K562 (cell line): ENCODE results near the gene LRRC74B. TPM values are rescaled to one million over a fixed set of nuclear protein-coding genes. Genes with fewer than 3 reads are reported as not detected.

Experiments used
- ARID1B ChIP-seq: fragments of 450-650 bp; IDR thresholded peaks from 2 replicates; pipeline ENCODE4 v1.6.1; 2016; ENCODE audit warnings: antibody characterized with exemption, mild to moderate bottlenecking, inconsistent platforms
- BHLHE40 ChIP-seq: IDR thresholded peaks from 2 replicates; pipeline ENCODE4 v1.6.1; 2011; ENCODE audit warnings: low read length, improper control_type of control experiment
- BRCA1 ChIP-seq, 2 experiments: fragments of 450-650 bp in 1 of 2; sonication (generic) in 1 of 2; formaldehyde crosslinking in 1 of 2; IDR thresholded peaks; 2 replicates each; pipeline versions ENCODE4 v1.5.0 to v1.6.1; 2017 to 2020; ENCODE audit warnings: mild to moderate bottlenecking in 1 of 2, missing genetic modification reagents in 1 of 2
- CEBPG ChIP-seq, 3 experiments: fragments of 200-800 bp in 1 of 3; sonication (Bioruptor generic) in 1 of 3; sonication (generic) in 1 of 3; formaldehyde crosslinking in 1 of 3; IDR thresholded peaks in 2 of 3; conservative IDR thresholded peaks in 1 of 3; 2 replicates each; pipeline versions ENCODE4 v1.6.1 to v1.8.0; 2016 to 2022; ENCODE audit warnings: missing compliant biosample characterization in 2 of 3, missing genetic modification characterization in 2 of 3, mild to moderate bottlenecking in 1 of 3, missing genetic modification reagents in 1 of 3
- CGGBP1 ChIP-seq: fragments of 250-450 bp; sonication (Bioruptor Pico); IDR thresholded peaks from 2 replicates; pipeline ENCODE4 v1.9.0; 2021; ENCODE audit warnings: mild to moderate bottlenecking
- FOXP4 ChIP-seq: sonication (generic); formaldehyde crosslinking; IDR thresholded peaks from 2 replicates; pipeline ENCODE4 v1.8.0; 2022; ENCODE audit warnings: mild to moderate bottlenecking, missing genetic modification reagents, borderline replicate concordance
- KHSRP ChIP-seq: fragments of 450-650 bp; IDR thresholded peaks from 2 replicates; pipeline ENCODE4 v1.6.1; 2017
- MEF2A ChIP-seq: IDR thresholded peaks from 2 replicates; pipeline ENCODE4 v1.6.1; 2011; ENCODE audit warnings: low read depth, mild to moderate bottlenecking, low read length, moderate library complexity; ENCODE audit not compliant: control insufficient read depth
- NFYB ChIP-seq: IDR thresholded peaks from 2 replicates; pipeline ENCODE4 v1.6.1; 2011; ENCODE audit warnings: mild to moderate bottlenecking, moderate library complexity; ENCODE audit not compliant: insufficient read length; ENCODE audit errors: extremely low read depth
- NR2F6 ChIP-seq: fragments of 450-650 bp; formaldehyde crosslinking; IDR thresholded peaks from 2 replicates; pipeline ENCODE4 v1.4.0; 2020; ENCODE audit warnings: mild to moderate bottlenecking
- OTX1 ChIP-seq: fragments of 450-650 bp; formaldehyde crosslinking; IDR thresholded peaks from 2 replicates; pipeline ENCODE4 v1.4.0; 2022; ENCODE audit warnings: mild to moderate bottlenecking
- TAL1 ChIP-seq: fragments of 450-650 bp; IDR thresholded peaks from 2 replicates; pipeline ENCODE4 v1.6.1; 2016; ENCODE audit warnings: mild to moderate bottlenecking
- TCF7 ChIP-seq: sonication (generic); IDR thresholded peaks from 2 replicates; pipeline ENCODE4 v1.6.1; 2016; ENCODE audit warnings: antibody characterized with exemption, borderline replicate concordance
- TEAD1 ChIP-seq, 2 experiments: fragments of 450-650 bp in 1 of 2; sonication (generic) in 1 of 2; formaldehyde crosslinking; IDR thresholded peaks; 2 replicates each; pipeline versions ENCODE4 v1.4.0 to v1.8.0; 2020 to 2022; ENCODE audit warnings: mild to moderate bottlenecking in 2 of 2, missing genetic modification reagents in 1 of 2
- ZBED1 ChIP-seq: IDR thresholded peaks from 2 replicates; pipeline ENCODE4 v1.6.1; 2014
- ZBTB12 ChIP-seq: fragments of 250-450 bp; sonication (Bioruptor Pico); IDR thresholded peaks from 2 replicates; pipeline ENCODE4 v1.4.0; 2020
- polyA plus RNA-seq, 8 experiments: library from polyadenylated mRNA; depleted of rRNA in 4 of 8; stranded (reverse) in 5 of 8; unstranded in 3 of 8; fragments of >200 nt; fragmentation: Nextera tagmentation in 2 of 8; fragmentation: Illumina TruSeq in 1 of 8; extraction: Ambion mirVana in 2 of 8; extraction: Trizol in 1 of 8; gene quantifications; 2 replicates each; pipeline versions ENCODE4 v1.2.1 to v1.2.3, GENCODE V29; 2011 to 2014; ENCODE audit warnings: inconsistent platforms in 1 of 8, missing spikeins in 1 of 8
- total RNA-seq, 7 experiments: library from RNA; depleted of rRNA in 6 of 7; stranded (reverse); fragments of >200 nt in 6 of 7; fragmentation: Illumina TruSeq in 2 of 7; extraction: Trizol in 2 of 7; gene quantifications; 2 replicates each; pipeline versions ENCODE4 v1.2.1 to v1.2.3, GENCODE V29; 2011 to 2021; ENCODE audit warnings: low replicate concordance in 1 of 7
- TF ChIP-seq, protein P1 (sequence below): sonication (generic); formaldehyde crosslinking; IDR thresholded peaks from 2 replicates; pipeline ENCODE4 v1.8.0; 2023; ENCODE audit warnings: missing genetic modification reagents, mild to moderate bottlenecking, borderline replicate concordance
- TF ChIP-seq, protein P2 (sequence below), 3 experiments: fragments of 200-800 bp in 1 of 3; sonication (Bioruptor generic) in 1 of 3; sonication (generic) in 1 of 3; formaldehyde crosslinking in 1 of 3; IDR thresholded peaks; 2 replicates each; pipeline versions ENCODE4 v1.6.1 to v1.8.0; 2016 to 2022; ENCODE audit warnings: mild to moderate bottlenecking in 2 of 3, missing compliant biosample characterization in 2 of 3, missing genetic modification characterization in 2 of 3, missing genetic modification reagents in 1 of 3

LRRC74B gene
- total and polyA plus RNA-seq, 9 of the 15 experiments (the other 6 are each of a cell fraction or from before 2014, with no cell fraction given): not detected

GRCh38 chr22:21003782-21004181 lies 42.0 kb upstream of the LRRC74B start (continued):
- TF ChIP-seq FOXP4 (no peak), NFYB (no peak), ZBTB12 (no peak), BHLHE40 (0 out of 2 replicates have a peak, but pooled peaks have one; percentile 20), BRCA1 (IDR thresholded peaks at IDR 0.05) (no peak), BRCA1 (CRISPR knock-in tag; IDR thresholded peaks at IDR 0.05) (no peak), TAL1 (no peak), CEBPG (CRISPR knock-in tag; IDR thresholded peaks at IDR 0.05) (no peak), CEBPG (tag; conservative IDR thresholded peaks at IDR 0.05 in 1 of 2, IDR thresholded peaks at IDR 0.05 in 1 of 2) (no peak), MEF2A (no peak), KHSRP (no peak), ZBED1 (no peak), CGGBP1 (CRISPR knock-in tag) (no peak), OTX1 (CRISPR knock-in tag) (0 out of 2 replicates have a peak, but pooled peaks have one; percentile 50), TEAD1 (CRISPR knock-in tag; IDR thresholded peaks at IDR 0.05) (no peak), ARID1B (no peak), TCF7 (no peak), NR2F6 (CRISPR knock-in tag) (0 out of 2 replicates have a peak, but pooled peaks have one; percentile 45)
- TF ChIP-seq, protein P1, sequence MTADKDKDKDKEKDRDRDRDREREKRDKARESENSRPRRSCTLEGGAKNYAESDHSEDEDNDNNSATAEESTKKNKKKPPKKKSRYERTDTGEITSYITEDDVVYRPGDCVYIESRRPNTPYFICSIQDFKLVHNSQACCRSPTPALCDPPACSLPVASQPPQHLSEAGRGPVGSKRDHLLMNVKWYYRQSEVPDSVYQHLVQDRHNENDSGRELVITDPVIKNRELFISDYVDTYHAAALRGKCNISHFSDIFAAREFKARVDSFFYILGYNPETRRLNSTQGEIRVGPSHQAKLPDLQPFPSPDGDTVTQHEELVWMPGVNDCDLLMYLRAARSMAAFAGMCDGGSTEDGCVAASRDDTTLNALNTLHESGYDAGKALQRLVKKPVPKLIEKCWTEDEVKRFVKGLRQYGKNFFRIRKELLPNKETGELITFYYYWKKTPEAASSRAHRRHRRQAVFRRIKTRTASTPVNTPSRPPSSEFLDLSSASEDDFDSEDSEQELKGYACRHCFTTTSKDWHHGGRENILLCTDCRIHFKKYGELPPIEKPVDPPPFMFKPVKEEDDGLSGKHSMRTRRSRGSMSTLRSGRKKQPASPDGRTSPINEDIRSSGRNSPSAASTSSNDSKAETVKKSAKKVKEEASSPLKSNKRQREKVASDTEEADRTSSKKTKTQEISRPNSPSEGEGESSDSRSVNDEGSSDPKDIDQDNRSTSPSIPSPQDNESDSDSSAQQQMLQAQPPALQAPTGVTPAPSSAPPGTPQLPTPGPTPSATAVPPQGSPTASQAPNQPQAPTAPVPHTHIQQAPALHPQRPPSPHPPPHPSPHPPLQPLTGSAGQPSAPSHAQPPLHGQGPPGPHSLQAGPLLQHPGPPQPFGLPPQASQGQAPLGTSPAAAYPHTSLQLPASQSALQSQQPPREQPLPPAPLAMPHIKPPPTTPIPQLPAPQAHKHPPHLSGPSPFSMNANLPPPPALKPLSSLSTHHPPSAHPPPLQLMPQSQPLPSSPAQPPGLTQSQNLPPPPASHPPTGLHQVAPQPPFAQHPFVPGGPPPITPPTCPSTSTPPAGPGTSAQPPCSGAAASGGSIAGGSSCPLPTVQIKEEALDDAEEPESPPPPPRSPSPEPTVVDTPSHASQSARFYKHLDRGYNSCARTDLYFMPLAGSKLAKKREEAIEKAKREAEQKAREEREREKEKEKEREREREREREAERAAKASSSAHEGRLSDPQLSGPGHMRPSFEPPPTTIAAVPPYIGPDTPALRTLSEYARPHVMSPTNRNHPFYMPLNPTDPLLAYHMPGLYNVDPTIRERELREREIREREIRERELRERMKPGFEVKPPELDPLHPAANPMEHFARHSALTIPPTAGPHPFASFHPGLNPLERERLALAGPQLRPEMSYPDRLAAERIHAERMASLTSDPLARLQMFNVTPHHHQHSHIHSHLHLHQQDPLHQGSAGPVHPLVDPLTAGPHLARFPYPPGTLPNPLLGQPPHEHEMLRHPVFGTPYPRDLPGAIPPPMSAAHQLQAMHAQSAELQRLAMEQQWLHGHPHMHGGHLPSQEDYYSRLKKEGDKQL (CRISPR knock-in tag): no peak
- TF ChIP-seq, protein P2, sequence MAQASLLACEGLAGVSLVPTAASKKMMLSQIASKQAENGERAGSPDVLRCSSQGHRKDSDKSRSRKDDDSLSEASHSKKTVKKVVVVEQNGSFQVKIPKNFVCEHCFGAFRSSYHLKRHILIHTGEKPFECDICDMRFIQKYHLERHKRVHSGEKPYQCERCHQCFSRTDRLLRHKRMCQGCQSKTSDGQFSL (CRISPR knock-in tag; IDR thresholded peaks at IDR 0.05): no peak
- TF ChIP-seq, protein P2 (tag; IDR thresholded peaks at IDR 0.05): 0 out of 4 replicates have a peak, but pooled peaks of 1 of the 2 experiments have one; percentile 14
